GM18508 (cell line): ENCODE results near the gene MCAT.

Experiments used
- ATAC-seq: cut with Tn5 transposase; IDR thresholded peaks from one replicate; pipeline ENCODE4 v1.9.1; 2021; ENCODE audit warnings: moderate number of reproducible peaks; ENCODE audit not compliant: insufficient read depth, unreplicated experiment

Gene MCAT

DNA sequence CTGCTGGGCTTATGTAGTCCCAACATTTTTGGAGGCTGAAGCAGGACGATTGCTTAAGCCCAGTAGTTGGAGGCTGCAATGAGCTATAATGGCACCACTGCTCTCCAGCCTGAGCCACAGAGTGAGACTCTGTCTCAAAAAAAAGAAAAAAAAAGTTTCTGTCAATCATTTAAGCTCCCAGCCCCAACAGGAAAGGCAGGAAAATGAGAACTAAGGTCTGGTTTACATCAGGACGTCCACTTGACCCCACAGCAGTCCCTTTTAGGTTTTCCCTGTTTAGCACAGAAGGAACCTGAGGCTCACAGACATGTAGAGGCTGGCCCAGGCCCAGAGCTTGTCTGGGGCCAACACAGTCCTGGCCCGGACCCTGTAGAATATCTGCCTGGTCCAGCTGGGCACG lies 44.8 kb downstream of the MCAT start:
- no peak for ATAC-seq

GRCh38 chr22:43096420-43096819 lies 46.8 kb downstream of the MCAT start:
- ATAC-seq: no peak

DNA sequence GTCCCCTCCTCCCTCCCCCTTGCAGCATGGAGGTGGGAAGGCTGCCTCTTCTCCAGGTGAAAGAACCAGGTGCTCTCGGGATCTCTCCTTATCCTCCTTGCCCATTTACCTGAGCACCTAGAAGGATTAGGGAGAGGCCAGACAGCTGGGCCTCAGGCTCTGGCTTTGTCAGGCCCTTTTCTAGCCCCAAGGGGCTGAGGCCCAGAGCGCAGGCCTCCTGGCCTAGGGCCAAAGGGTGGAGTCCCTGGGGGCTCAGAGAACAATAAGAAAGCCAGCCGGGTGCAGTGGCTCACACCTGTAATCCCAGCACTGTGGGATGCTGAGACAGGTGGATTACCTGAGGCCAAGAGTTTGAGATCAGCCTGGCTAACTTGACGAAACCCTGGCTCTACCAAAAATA lies 48.6 kb downstream of the MCAT start:
- ATAC-seq: no peak

- no peak for ATAC-seq
Observed at GRCh38 chr22:43094085-43094484, 49.1 kb downstream of the MCAT start.

- ATAC-seq: no peak
Observed at GRCh38 chr22:43092085-43092484, 51.1 kb downstream of the MCAT start.

DNA sequence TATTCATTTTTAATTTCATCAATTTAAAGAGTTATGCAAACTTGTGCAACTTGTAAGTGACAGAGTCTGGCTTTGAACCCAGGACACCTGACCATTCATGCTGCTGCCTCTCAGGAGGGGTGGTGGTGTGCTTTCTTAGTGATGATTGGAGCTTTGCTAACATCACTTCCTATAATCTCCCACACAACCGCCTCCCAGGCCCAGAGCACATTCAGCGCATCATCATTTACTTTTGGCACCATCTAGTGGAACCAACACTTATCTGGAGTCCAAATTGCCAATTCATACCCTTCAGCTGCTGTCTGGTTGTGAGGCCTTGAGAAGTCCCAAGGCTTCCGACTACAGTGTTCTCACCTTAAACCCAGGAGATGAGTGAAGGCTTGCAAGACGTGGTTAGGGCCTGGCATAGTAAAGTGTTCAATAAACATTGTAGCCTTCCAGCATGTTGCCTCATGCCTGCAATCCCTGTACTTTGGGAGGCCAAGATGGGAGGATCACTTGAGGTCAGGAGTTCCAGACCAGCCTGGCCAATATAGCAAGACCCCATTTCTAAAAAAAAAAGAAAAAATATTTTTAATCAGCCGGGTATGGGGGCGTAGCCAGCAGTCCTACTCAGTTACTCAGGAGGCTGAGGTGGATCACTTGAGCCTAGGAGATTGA lies 52.9 kb downstream of the MCAT start:
- no peak for ATAC-seq

DNA sequence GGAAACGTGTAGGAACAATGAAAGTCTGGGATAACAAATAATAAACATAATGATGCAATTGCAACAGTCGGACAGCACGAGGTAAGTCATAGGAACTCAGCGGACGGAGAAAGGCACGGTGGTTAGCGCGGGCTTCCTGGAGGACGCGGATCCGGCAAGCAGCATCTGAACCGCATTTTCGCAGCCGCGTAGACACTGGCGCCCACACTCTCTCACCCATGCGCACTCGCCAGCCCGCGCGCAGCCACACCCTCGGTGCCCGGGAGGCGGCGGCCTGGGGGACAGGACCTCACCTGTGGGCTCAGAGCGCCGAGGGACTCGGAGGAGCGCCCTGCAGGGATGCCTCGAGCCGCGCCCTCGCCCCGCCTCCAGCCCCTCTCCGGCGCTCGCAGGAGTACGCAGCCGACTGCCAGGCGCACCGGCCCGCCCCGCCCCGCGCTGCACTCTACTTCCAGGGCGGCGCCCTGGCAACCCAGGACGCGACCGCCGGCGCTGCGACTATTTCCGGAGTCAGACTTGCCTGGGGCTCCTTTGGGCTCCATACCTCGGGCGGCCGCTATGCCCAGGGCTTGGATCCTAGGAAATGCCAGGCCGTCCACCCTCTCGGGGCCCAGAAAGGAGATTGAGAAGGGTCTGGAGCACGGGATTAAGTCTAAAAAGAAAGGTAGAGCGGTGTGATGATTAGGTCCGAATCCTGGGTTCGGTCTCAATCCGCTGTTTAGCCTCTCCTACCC lies 54.0 kb downstream of the MCAT start, which contains the start of gene TTLL1:
Gene TTLL1, minus strand, starts transcription at position 408 of the 734 bp plus-strand sequence. CDS start 13,805 bp downstream, outside the sequence.
- no peak for ATAC-seq

DNA sequence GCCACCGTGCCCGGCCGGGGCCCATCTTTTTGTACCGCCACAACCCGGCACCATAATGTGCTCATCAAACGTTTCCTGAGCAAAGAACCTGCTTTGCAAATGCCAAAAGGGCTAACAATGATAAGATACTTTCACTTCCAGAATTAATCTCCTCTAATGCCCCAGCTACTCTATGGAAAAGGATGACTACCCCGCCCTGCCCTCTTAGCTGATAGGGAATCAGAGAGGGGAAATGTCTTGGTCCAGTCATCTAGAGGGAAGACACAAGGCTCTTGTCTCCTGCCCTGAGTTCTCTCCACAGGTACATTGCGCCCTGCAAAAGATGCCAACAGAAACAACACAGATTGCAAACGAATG lies 54.6 kb downstream of the MCAT start:
- ATAC-seq: no peak

- ATAC-seq: no peak
Observed at GRCh38 chr22:43085658-43086606, 57.3 kb downstream of the MCAT start.
